Embryonic facial prominence (tissue), 1 donor: Measurements from ENCODE around the gene PRAMEF6.
"Not testable (repeated sequence)": the region's sequence is repeated elsewhere in the genome, so short reads cannot be mapped to it uniquely, and the experiment has no call there.

Experiments
- DNase-seq: peaks from one replicate; pipeline ENCODE4 v3.0.0-alpha.2; 2016; ENCODE audit errors: extremely low spot score

Gene PRAMEF6

DNA sequence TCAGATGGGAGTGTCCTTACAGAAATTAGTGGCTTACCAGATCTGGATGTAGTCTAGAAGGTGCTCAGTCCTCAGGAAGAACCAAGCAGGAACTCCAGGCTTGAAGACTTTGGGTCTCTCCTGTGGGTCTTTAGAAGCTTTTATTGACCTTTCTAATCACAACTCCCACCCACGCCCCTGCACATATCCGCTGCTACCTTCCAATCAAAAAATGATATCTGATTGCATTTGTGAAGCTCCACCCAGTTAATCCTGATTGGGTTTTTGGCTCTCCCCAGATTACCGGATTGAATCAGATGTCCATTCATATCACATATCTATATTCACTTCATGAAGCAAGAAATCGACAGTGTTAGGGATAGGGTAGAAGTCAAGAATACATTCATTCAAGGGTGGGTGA lies at the start of gene PRAMEF6:
TSS of gene PRAMEF6 (minus strand) at position 101 of the 400 bp plus-strand sequence. CDS start 5,062 bp downstream, outside the sequence.
- DNase-seq: not testable (repeated sequence)

GRCh38 chr1:12924368-12924767 lies 23.0 kb downstream of the PRAMEF6 start:
- DNase-seq: not testable (repeated sequence)

- DNase-seq: not testable (repeated sequence)
Measured at GRCh38 chr1:12921749-12922148, 25.6 kb downstream of the PRAMEF6 start.

GRCh38 chr1:12916310-12916709 lies 31.1 kb downstream of the PRAMEF6 start, which contains the start of gene PRAMEF7:
Gene PRAMEF7 (plus strand): TSS chr1:12916610. CDS start chr1:12917693, 1,083 bp downstream.
- DNase-seq: not testable (repeated sequence)

- not testable (repeated sequence) for DNase-seq
Measured at GRCh38 chr1:12903793-12904572, 43.4 kb downstream of the PRAMEF6 start.

DNA sequence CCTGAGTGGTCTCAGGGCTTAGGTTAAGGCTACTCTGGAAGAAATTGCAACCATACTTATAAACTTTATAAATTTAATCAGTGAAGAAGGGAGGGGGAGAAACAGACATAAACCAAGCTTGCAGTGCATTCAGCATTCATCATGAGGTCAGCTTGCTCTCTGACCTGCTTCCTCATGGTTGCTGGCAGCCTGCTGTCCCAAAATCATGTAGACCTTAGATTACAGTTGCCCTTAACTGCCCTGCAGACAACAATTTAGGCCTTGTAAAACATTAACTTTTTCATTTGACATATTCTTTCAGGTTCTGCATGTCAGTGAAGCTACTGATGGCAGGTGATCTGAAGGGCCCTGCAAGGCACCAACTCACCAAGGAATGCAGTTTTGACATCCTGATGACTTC lies 48.2 kb downstream of the PRAMEF6 start:
- not testable (repeated sequence) for DNase-seq

GRCh38 chr1:12898170-12898569 lies 49.2 kb downstream of the PRAMEF6 start, which contains the start of gene PRAMEF10:
Gene PRAMEF10 (minus strand): TSS chr1:12898270. CDS start chr1:12895847, 2,423 bp downstream.
- DNase-seq: not testable (repeated sequence)
